Esophagus muscularis mucosa (tissue), 4 donors: ENCODE data around the gene ME3. TPM values are rescaled to one million over a fixed set of nuclear protein-coding genes. Genes with fewer than 3 reads are reported as not detected.
"Not testable (repeated sequence)": the region's sequence is repeated elsewhere in the genome, so short reads cannot be mapped to it uniquely, and the experiment has no call there.

Experiments
- DNase-seq: peaks from one replicate; pipeline ENCODE4 v3.0.0-alpha.2; 2017; ENCODE audit errors: extremely low spot score
- H3K27ac ChIP-seq, 4 donors: fragments of 200-600 bp; sonication (generic); replicated peaks in 1 of 4; 1 replicate in 3 of 4; 2 replicates in 1 of 4; pipeline ENCODE4 v1.5.1; 2016 to 2019; ENCODE audit warnings: mild to moderate bottlenecking in 1 of 4
- H3K27me3 ChIP-seq, 4 donors: fragments of 200-600 bp; sonication (generic); one replicate each; pipeline versions ENCODE4 v1.5.1 to v1.6.0; 2016 to 2019
- H3K36me3 ChIP-seq, 4 donors: fragments of 200-600 bp; sonication (generic); one replicate each; pipeline ENCODE4 v1.5.1; 2016 to 2019
- H3K4me1 ChIP-seq, 4 donors: fragments of 200-600 bp; sonication (generic); one replicate each; pipeline ENCODE4 v1.5.1; 2016 to 2019
- H3K4me3 ChIP-seq, 4 donors: fragments of 200-600 bp; sonication (generic); 1 replicate in 2 of 4; 2 replicates in 2 of 4; pipeline ENCODE4 v1.5.1; 2016 to 2019; ENCODE audit warnings: mild to moderate bottlenecking in 4 of 4, moderate library complexity in 1 of 4
- H3K9me3 ChIP-seq, 4 donors: fragments of 200-600 bp; sonication (generic); 1 replicate in 3 of 4; 2 replicates in 1 of 4; pipeline ENCODE4 v1.5.1; 2016 to 2019
- EP300 ChIP-seq: sonication (generic); formaldehyde crosslinking; IDR thresholded peaks from one replicate; pipeline ENCODE4 v1.6.1; 2017; ENCODE audit warnings: antibody characterized with exemption
- POLR2A ChIP-seq: fragments of 450-650 bp; IDR thresholded peaks from one replicate; pipeline ENCODE4 v1.6.1; 2017; ENCODE audit warnings: antibody characterized with exemption, moderate library complexity, mild to moderate bottlenecking, low read depth
- POLR2AphosphoS5 ChIP-seq, 2 donors: sonication (generic); formaldehyde crosslinking; IDR thresholded peaks; one replicate each; pipeline ENCODE4 v1.6.1; 2017; ENCODE audit warnings: antibody characterized with exemption in 2 of 2
- WGBS: methylation state at CpG from one replicate; pipeline ENCODE4 v1.1.5; 2018; 5-methylcytosine and 5-hydroxymethylcytosine counted together
- intact Hi-C: fragments of 100-400 bp; cut with DNase I; formaldehyde crosslinking; loops from one replicate; pipeline ENCODE4 v1.15.1; 2023
- total RNA-seq, 4 donors: library from RNA; depleted of rRNA; stranded (reverse); fragments of >200 nt; gene quantifications; one replicate each; pipeline versions ENCODE4 v1.1.0 to v1.2.1, GENCODE V29; 2016
- TF ChIP-seq, protein P1 (sequence below), 3 experiments: fragments of 200-600 bp in 2 of 3; fragments of 450-650 bp in 1 of 3; sonication (generic) in 2 of 3; IDR thresholded peaks; one replicate each; pipeline ENCODE4 v1.5.1; 2017 to 2019; ENCODE audit warnings: antibody characterized with exemption in 3 of 3, mild to moderate bottlenecking in 2 of 3, moderate library complexity in 1 of 3

Gene ME3
- total RNA-seq, 4 donors from 2014 or later: 20.4 to 50.1 (median 26.2) TPM

- DNase-seq: no peak
- no peaks in the 10 kb centered on the region for H3K27me3 ChIP-seq
- TF ChIP-seq EP300 (no peak), POLR2A (no peak)
- TF ChIP-seq, protein P1, sequence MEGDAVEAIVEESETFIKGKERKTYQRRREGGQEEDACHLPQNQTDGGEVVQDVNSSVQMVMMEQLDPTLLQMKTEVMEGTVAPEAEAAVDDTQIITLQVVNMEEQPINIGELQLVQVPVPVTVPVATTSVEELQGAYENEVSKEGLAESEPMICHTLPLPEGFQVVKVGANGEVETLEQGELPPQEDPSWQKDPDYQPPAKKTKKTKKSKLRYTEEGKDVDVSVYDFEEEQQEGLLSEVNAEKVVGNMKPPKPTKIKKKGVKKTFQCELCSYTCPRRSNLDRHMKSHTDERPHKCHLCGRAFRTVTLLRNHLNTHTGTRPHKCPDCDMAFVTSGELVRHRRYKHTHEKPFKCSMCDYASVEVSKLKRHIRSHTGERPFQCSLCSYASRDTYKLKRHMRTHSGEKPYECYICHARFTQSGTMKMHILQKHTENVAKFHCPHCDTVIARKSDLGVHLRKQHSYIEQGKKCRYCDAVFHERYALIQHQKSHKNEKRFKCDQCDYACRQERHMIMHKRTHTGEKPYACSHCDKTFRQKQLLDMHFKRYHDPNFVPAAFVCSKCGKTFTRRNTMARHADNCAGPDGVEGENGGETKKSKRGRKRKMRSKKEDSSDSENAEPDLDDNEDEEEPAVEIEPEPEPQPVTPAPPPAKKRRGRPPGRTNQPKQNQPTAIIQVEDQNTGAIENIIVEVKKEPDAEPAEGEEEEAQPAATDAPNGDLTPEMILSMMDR (IDR thresholded peaks at IDR 0.05): peak in 1 of 3 experiments; percentile 12
- no peak overlapping the region for H3K4me3 ChIP-seq
- H3K9me3 ChIP-seq: no peaks in the 10 kb centered on the region
- no peaks in the 10 kb centered on the region for H3K36me3 ChIP-seq
- intact Hi-C loops: no loop called here
- H3K4me1 ChIP-seq: no peaks in the 10 kb centered on the region
- H3K27ac ChIP-seq: no peak overlapping the region
Measured at GRCh38 chr11:86537541-86538222, 134.7 kb downstream of the ME3 start.

- Histone ChIP-seq H3K4me1 (no peaks in the 10 kb centered on the region), H3K9me3 (no peaks in the 10 kb centered on the region), H3K27ac (no peak overlapping the region), H3K27me3 (no peaks in the 10 kb centered on the region), H3K36me3 (no peaks in the 10 kb centered on the region), H3K4me3 (no peak overlapping the region)
- no peak for DNase-seq
- intact Hi-C loops: no loop called here
- TF ChIP-seq, protein P1 (IDR thresholded peaks at IDR 0.05): no peak
- TF ChIP-seq POLR2A (no peak), EP300 (no peak), POLR2AphosphoS5 (IDR thresholded peaks at IDR 0.05) (no peak)
Measured at GRCh38 chr11:86535773-86536172, 136.6 kb downstream of the ME3 start.

GRCh38 chr11:86524620-86525352, 147.6 kb downstream of the ME3 start:
- Histone ChIP-seq H3K27me3 (no peaks in the 10 kb centered on the region), H3K9me3 (peaks cover 0 to 6% (median 0%) of the 10 kb centered on the region in 4 donors), H3K27ac (peak overlapping the region; percentile 57 to 72 (median 60)), H3K36me3 (no peaks in the 10 kb centered on the region), H3K4me1 (peaks cover 19 to 31% (median 30%) of the 10 kb centered on the region in 4 donors), H3K4me3 (no peak overlapping the region)
- DNase-seq: no peak
- intact Hi-C loops: no loop called here
- TF ChIP-seq EP300: no peak
- TF ChIP-seq POLR2AphosphoS5 (IDR thresholded peaks at IDR 0.05): no peak
- TF ChIP-seq, protein P1 (IDR thresholded peaks at IDR 0.05): no peak
- 57% methylated on average over 2 of the region's 2 CpGs for WGBS

- no peaks in the 10 kb centered on the region for H3K36me3 ChIP-seq
- peaks cover 0 to 6% (median 0%) of the 10 kb centered on the region in 4 donors for H3K9me3 ChIP-seq
- no peaks in the 10 kb centered on the region for H3K27me3 ChIP-seq
- TF ChIP-seq POLR2AphosphoS5 (IDR thresholded peaks at IDR 0.05): no peak
- no peak for TF ChIP-seq POLR2A
- no peak for TF ChIP-seq EP300
- WGBS: 31% methylated on average over 5 of the region's 5 CpGs
- peaks cover 26 to 39% (median 38%) of the 10 kb centered on the region in 4 donors for H3K4me1 ChIP-seq
- intact Hi-C loops: no loop called here
- no peak for DNase-seq
- no peak overlapping the region for H3K4me3 ChIP-seq
- H3K27ac ChIP-seq: peak overlapping the region; percentile 57 to 72 (median 60)
Measured at GRCh38 chr11:86523738-86524619, 148.4 kb downstream of the ME3 start.

- H3K27ac ChIP-seq: not testable (repeated sequence)
- 98% methylated on average over 5 of the region's 5 CpGs for WGBS
- H3K4me1 ChIP-seq: peaks cover 36 to 48% (median 46%) of the 10 kb centered on the region in 4 donors
Measured at GRCh38 chr11:86522512-86522911, 149.9 kb downstream of the ME3 start.

More at GRCh38 chr11:86522512-86522911, 149.9 kb downstream of the ME3 start:
- H3K4me3 ChIP-seq, DNase-seq, H3K27me3 ChIP-seq, H3K36me3 ChIP-seq, intact Hi-C loops, H3K9me3 ChIP-seq: not testable (repeated sequence)
